HG03520 (cell line): ENCODE measurements around the gene IFNL1.
"Not testable (repeated sequence)": the region's sequence is repeated elsewhere in the genome, so short reads cannot be mapped to it uniquely, and the experiment has no call there.

ENCODE experiments used
- ATAC-seq: cut with Tn5 transposase; IDR thresholded peaks from one replicate; pipeline ENCODE4 v1.9.1; 2021; ENCODE audit warnings: mild to moderate bottlenecking, moderate library complexity; ENCODE audit not compliant: unreplicated experiment

The IFNL1 gene

GRCh38 chr19:39270036-39270871, 26.0 kb upstream of the IFNL1 start:
- no peak for ATAC-seq

GRCh38 chr19:39273859-39274258, 22.3 kb upstream of the IFNL1 start:
- not testable (repeated sequence) for ATAC-seq

GRCh38 chr19:39275578-39275977, 20.6 kb upstream of the IFNL1 start:
- ATAC-seq = no peak

GRCh38 chr19:39276740-39277139, 19.5 kb upstream of the IFNL1 start:
- ATAC-seq = no peak

GRCh38 chr19:39277598-39277997, 18.6 kb upstream of the IFNL1 start:
- ATAC-seq = no peak

- ATAC-seq = no peak
Measured at GRCh38 chr19:39282021-39282420, 14.2 kb upstream of the IFNL1 start.

GRCh38 chr19:39284032-39284431, 12.2 kb upstream of the IFNL1 start:
- ATAC-seq = no peak

- no peak for ATAC-seq
Measured at GRCh38 chr19:39293394-39293793, 2.8 kb upstream of the IFNL1 start.

- no peak for ATAC-seq
Measured at GRCh38 chr19:39296906-39297305, 699 bp downstream of the IFNL1 start.

- ATAC-seq = no peak
Measured at GRCh38 chr19:39297931-39298634, 1.9 kb downstream of the IFNL1 start.

- ATAC-seq = no peak
Measured at GRCh38 chr19:39299404-39299803, 3.2 kb downstream of the IFNL1 start.

GRCh38 chr19:39299832-39300231, 3.6 kb downstream of the IFNL1 start:
- ATAC-seq = no peak

- ATAC-seq = no peak
Measured at GRCh38 chr19:39301021-39301420, 4.8 kb downstream of the IFNL1 start.

- no peak for ATAC-seq
Measured at GRCh38 chr19:39301562-39301961, 5.4 kb downstream of the IFNL1 start.

- no peak for ATAC-seq
Measured at GRCh38 chr19:39303373-39304184, 7.4 kb downstream of the IFNL1 start.

- no peak for ATAC-seq
Measured at GRCh38 chr19:39304185-39304513, 7.9 kb downstream of the IFNL1 start.

GRCh38 chr19:39304701-39305571, 8.7 kb downstream of the IFNL1 start:
- ATAC-seq = no peak

GRCh38 chr19:39306075-39306474, 9.9 kb downstream of the IFNL1 start:
- ATAC-seq = no peak

GRCh38 chr19:39307046-39307821, 11.0 kb downstream of the IFNL1 start:
- ATAC-seq = no peak
